HCT116 (cell line): ENCODE data around the gene HPX. TPM values are rescaled to one million over a fixed set of nuclear protein-coding genes. Genes with fewer than 3 reads are reported as not detected.

Experiments used
- ATAC-seq: fragments of 200-7000 bp; cut with Tn5 transposase; 2 replicates; pipeline ENCODE4 v1.9.1; 2020; ENCODE audit warnings: mild to moderate bottlenecking, moderate library complexity
- BruUV-seq: library from RNA; stranded (reverse); fragments of 400-500 nt; replicated peaks from 2 replicates; lab custom pipeline; 2021; lab: Mats Ljungman, UMichigan
- CTCF ChIA-PET: fragments of 300-600 bp; sonication (Branson Sonifier 250); formaldehyde crosslinking; loops from one replicate; lab custom pipeline; 2021; ENCODE audit warnings: antibody characterized with exemption; lab: Charles Lee
- POLR2A ChIA-PET: fragments of 300-600, 350-600 bp; sonication (Branson Sonifier 250); formaldehyde crosslinking; loops from one replicate; lab custom pipeline; 2021; ENCODE audit warnings: antibody characterized with exemption; lab: Charles Lee
- RAD21 ChIA-PET, 2 experiments: fragments of 300-600 bp; sonication (Branson Sonifier 250); formaldehyde crosslinking; loops; one replicate each; lab custom pipeline; 2023; ENCODE audit warnings: low total read pairs in 2 of 2; ENCODE audit not compliant: uncharacterized antibody in 2 of 2, unreplicated experiment in 2 of 2, low non-redundant PET in 1 of 2; lab: Charles Lee
- DNase-seq: peaks from one replicate; pipeline ENCODE4 v3.0.0-alpha.2; 2010; ENCODE audit warnings: low read depth, low spot score
- H2AFZ ChIP-seq: fragments of 200-600 bp; shearing (Covaris generic), sonication (generic); 2 replicates; pipeline ENCODE4 v1.6.1; 2017; ENCODE audit warnings: low read depth, mixed run types, mixed read lengths, antibody characterized with exemption, low read length; ENCODE audit not compliant: poor library complexity, severe bottlenecking
- H3K27ac ChIP-seq: 2 replicates; pipeline ENCODE4 v1.5.1; 2012; ENCODE audit warnings: low read depth, low read length
- H3K27me3 ChIP-seq: fragments of 200-600 bp; sonication (generic); 2 replicates; pipeline ENCODE4 v1.6.1; 2016; ENCODE audit warnings: mixed run types, low read length, mixed read lengths; ENCODE audit not compliant: insufficient read depth
- H3K36me3 ChIP-seq, 2 experiments: fragments of 200-500 bp in 1 of 2; fragments of 200-600 bp in 1 of 2; sonication (Bioruptor generic) in 1 of 2; sonication (generic) in 1 of 2; 2 replicates each; pipeline versions ENCODE4 v1.5.1 to v1.6.1; 2014 to 2016; ENCODE audit warnings: low read length in 2 of 2, inconsistent platforms in 1 of 2, mixed read lengths in 1 of 2, mixed run types in 1 of 2; ENCODE audit not compliant: insufficient read depth in 2 of 2, control insufficient read depth in 1 of 2
- H3K4me1 ChIP-seq, 2 experiments: fragments of 200-600 bp in 1 of 2; sonication (generic) in 1 of 2; 2 replicates each; pipeline versions ENCODE4 v1.5.1 to v1.6.1; 2012 to 2017; ENCODE audit warnings: low read length in 2 of 2, inconsistent platforms in 1 of 2, mild to moderate bottlenecking in 1 of 2, mixed read lengths in 1 of 2, mixed run types in 1 of 2, moderate library complexity in 1 of 2; ENCODE audit not compliant: insufficient read depth in 2 of 2, control insufficient read depth in 1 of 2
- H3K4me2 ChIP-seq: fragments of 200-600 bp; sonication (generic); 2 replicates; pipeline ENCODE4 v1.6.1; 2017; ENCODE audit warnings: mixed run types, low read length, mixed read lengths
- H3K4me3 ChIP-seq, 2 experiments: fragments of 200-600 bp in 1 of 2; sonication (generic) in 1 of 2; replicated peaks in 1 of 2; 2 replicates each; pipeline ENCODE4 v1.5.1; 2011 to 2016; ENCODE audit warnings: low read length in 2 of 2, control low read depth in 1 of 2, low read depth in 1 of 2, mild to moderate bottlenecking in 1 of 2, mixed read lengths in 1 of 2, mixed run types in 1 of 2
- H3K79me2 ChIP-seq: fragments of 200-600 bp; sonication (generic); 2 replicates; pipeline ENCODE4 v1.6.1; 2017; ENCODE audit warnings: mild to moderate bottlenecking, mixed run types, low read length, moderate library complexity, mixed read lengths; ENCODE audit not compliant: insufficient read depth
- H3K9ac ChIP-seq: fragments of 200-600 bp; sonication (generic); 2 replicates; pipeline ENCODE4 v1.6.1; 2016; ENCODE audit warnings: low read length, mixed read lengths
- H3K9me2 ChIP-seq: fragments of 200-600 bp; sonication (generic), shearing (Covaris generic); 2 replicates; pipeline ENCODE4 v1.6.1; 2017; ENCODE audit warnings: mixed run types, mild to moderate bottlenecking, moderate library complexity; ENCODE audit not compliant: insufficient read depth
- H3K9me3 ChIP-seq, 2 experiments: fragments of 200-500 bp in 1 of 2; fragments of 200-600 bp in 1 of 2; sonication (Bioruptor generic) in 1 of 2; sonication (generic) in 1 of 2; 2 replicates each; pipeline ENCODE4 v1.6.1; 2014 to 2017; ENCODE audit warnings: low read length in 2 of 2, mixed read lengths in 2 of 2, inconsistent platforms in 1 of 2, low read depth in 1 of 2, mild to moderate bottlenecking in 1 of 2, mixed run types in 1 of 2, moderate library complexity in 1 of 2; ENCODE audit not compliant: control insufficient read depth in 1 of 2, insufficient read depth in 1 of 2
- H4K20me1 ChIP-seq: fragments of 200-600 bp; sonication (generic), shearing (Covaris generic); 2 replicates; pipeline ENCODE4 v1.6.1; 2017; ENCODE audit warnings: mixed run types, mild to moderate bottlenecking, moderate library complexity; ENCODE audit not compliant: insufficient read depth
- CTCF ChIP-seq, 3 experiments: fragments of 200-600 bp in 1 of 3; sonication (generic) in 1 of 3; IDR thresholded peaks in 2 of 3; conservative IDR thresholded peaks in 1 of 3; 2 replicates each; pipeline ENCODE4 v1.5.1; 2012 to 2017; ENCODE audit warnings: low read depth in 2 of 3, low read length in 2 of 3, antibody characterized with exemption in 1 of 3, borderline replicate concordance in 1 of 3, control low read depth in 1 of 3, mild to moderate bottlenecking in 1 of 3, mixed read lengths in 1 of 3, mixed run types in 1 of 3, moderate library complexity in 1 of 3; ENCODE audit not compliant: insufficient read depth in 1 of 3
- FOSL1 ChIP-seq: IDR thresholded peaks from 2 replicates; pipeline ENCODE4 v1.6.1; 2012; ENCODE audit warnings: low read depth
- SIN3A ChIP-seq: IDR thresholded peaks from 2 replicates; pipeline ENCODE4 v1.6.1; 2012; ENCODE audit warnings: low read depth
- SP1 ChIP-seq: IDR thresholded peaks from 2 replicates; pipeline ENCODE4 v1.6.1; 2012; ENCODE audit warnings: low read depth
- ZFX ChIP-seq: fragments of 450-650 bp; IDR thresholded peaks from 2 replicates; pipeline ENCODE4 v1.6.1; 2017
- ZNF274 ChIP-seq: fragments of 200-500 bp; sonication (Bioruptor generic); IDR thresholded peaks from 2 replicates; pipeline ENCODE4 v1.6.1; 2014; ENCODE audit warnings: mild to moderate bottlenecking, low read depth, low read length, inconsistent platforms
- intact Hi-C: fragments of 100-400 bp; cut with micrococcal nuclease; formaldehyde crosslinking; loops from 2 replicates; pipeline ENCODE4 v1.10.0; 2022
- total RNA-seq: library from RNA; stranded (reverse); gene quantifications from one replicate; pipeline ENCODE4 v1.2.1, GENCODE V29; 2021; ENCODE audit not compliant: unreplicated experiment
- TF ChIP-seq, protein P1 (sequence below): IDR thresholded peaks from 2 replicates; pipeline ENCODE4 v1.6.1; 2012

The HPX gene
- total RNA-seq, 1 experiment from 2014 or later, result 4.6 TPM

DNA sequence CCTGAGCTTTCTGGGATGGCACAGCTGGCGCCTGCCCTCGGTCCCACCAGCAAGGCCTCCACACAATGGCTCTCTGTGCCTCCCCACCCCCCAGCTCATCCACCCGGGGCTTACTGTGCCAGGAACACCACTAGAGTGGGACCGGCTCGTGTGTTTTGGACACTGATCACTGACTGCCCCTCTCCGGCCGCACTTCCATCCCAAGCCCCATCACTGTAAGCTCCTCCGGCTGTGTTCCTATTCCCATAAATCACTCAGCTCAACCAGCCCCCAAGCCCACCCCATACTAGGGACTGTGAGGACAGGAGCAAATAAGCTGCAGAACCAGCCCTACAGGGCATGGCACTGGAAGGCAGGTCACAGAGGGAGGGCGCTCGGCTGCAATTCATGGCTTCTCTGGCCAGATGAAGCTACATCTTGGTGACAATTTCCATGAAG, 29.2 kb downstream of the HPX start:
- no peaks in the 10 kb centered on the region for H3K4me1 ChIP-seq
- no peaks in the 10 kb centered on the region for H3K36me3 ChIP-seq
- no peak overlapping the region for H3K27ac ChIP-seq
- DNase-seq, result no peak
- no peak for TF ChIP-seq FOSL1
- TF ChIP-seq, protein P1, sequence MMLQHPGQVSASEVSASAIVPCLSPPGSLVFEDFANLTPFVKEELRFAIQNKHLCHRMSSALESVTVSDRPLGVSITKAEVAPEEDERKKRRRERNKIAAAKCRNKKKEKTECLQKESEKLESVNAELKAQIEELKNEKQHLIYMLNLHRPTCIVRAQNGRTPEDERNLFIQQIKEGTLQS, result no peak
- H4K20me1 ChIP-seq, result no peaks in the 10 kb centered on the region
- H3K9me2 ChIP-seq, result no peaks in the 10 kb centered on the region
- ChIA-PET CTCF (no interaction called here), RAD21 (no interaction called here), POLR2A (no interaction called here)
- BruUV-seq, result no TSS peak
- no peak overlapping the region for H3K9ac ChIP-seq
- no peak overlapping the region for H3K4me3 ChIP-seq
- no peak overlapping the region for H3K4me2 ChIP-seq
- no peak for ATAC-seq
- no peaks in the 10 kb centered on the region for H3K9me3 ChIP-seq
- no peaks in the 10 kb centered on the region for H3K27me3 ChIP-seq
- intact Hi-C loops, result no loop called here
- H2AFZ ChIP-seq, result no peak overlapping the region
- H3K79me2 ChIP-seq, result no peaks in the 10 kb centered on the region

- intact Hi-C loops, result no loop called here
- ChIA-PET CTCF (no interaction called here), POLR2A (no interaction called here), RAD21 (no interaction called here)
- DNase-seq (no peak), ATAC-seq (no peak)
- Histone ChIP-seq H3K4me3 (no peak overlapping the region), H4K20me1 (no peaks in the 10 kb centered on the region), H3K4me2 (no peak overlapping the region), H3K36me3 (no peaks in the 10 kb centered on the region), H3K9me3 (no peaks in the 10 kb centered on the region), H3K9me2 (no peaks in the 10 kb centered on the region), H3K4me1 (no peaks in the 10 kb centered on the region), H2AFZ (no peak overlapping the region), H3K79me2 (no peaks in the 10 kb centered on the region), H3K9ac (no peak overlapping the region), H3K27me3 (no peaks in the 10 kb centered on the region), H3K27ac (no peak overlapping the region)
- TF ChIP-seq CTCF (IDR thresholded peaks at IDR 0.05 in 2 of 3, conservative IDR thresholded peaks at IDR 0.05 in 1 of 3; ENCODE audit: borderline replicate concordance in 1 of 3, insufficient read depth in 1 of 3, low read depth in 2 of 3, low read length in 2 of 3) (no peak), ZFX (no peak), ZNF274 (no peak), SP1 (no peak), SIN3A (no peak)
- BruUV-seq, result no TSS peak
Measured at GRCh38 chr11:6410695-6411430, 29.9 kb downstream of the HPX start.
